GM12878 (cell line): ENCODE measurements around the gene CINP. TPM values are rescaled to one million over a fixed set of nuclear protein-coding genes. Genes with fewer than 3 reads are reported as not detected.
A peak's percentile ranks its signal among the peaks of the same experiment; 100 is the strongest.

Experiments
- ATAC-seq: fragments of 200-7000 bp; cut with Tn5 transposase; 3 replicates; pipeline ENCODE4 v1.9.1; 2020; ENCODE audit warnings: mild to moderate bottlenecking, moderate library complexity
- BruUV-seq: library from RNA; stranded (reverse); fragments of 400-500 nt; replicated peaks from 2 replicates; lab custom pipeline; 2021; lab: Mats Ljungman, UMichigan
- CTCF ChIA-PET: fragments of 300-600 bp; sonication (Branson Sonifier 250); formaldehyde crosslinking; extraction: SDS; loops from one replicate; lab custom pipeline; 2021; ENCODE audit warnings: inconsistent platforms; lab: Yijun Ruan, JAX
- POLR2A ChIA-PET: fragments of 350-600 bp; formaldehyde crosslinking; extraction: SDS; loops from one replicate; lab custom pipeline; 2021; ENCODE audit warnings: inconsistent platforms; lab: Charles Lee
- RAD21 ChIA-PET: fragments of 300-600 bp; sonication (Branson Sonifier 250); formaldehyde crosslinking; loops from one replicate; lab custom pipeline; 2023; ENCODE audit warnings: antibody characterized with exemption; ENCODE audit not compliant: unreplicated experiment; lab: Charles Lee
- SMC1A ChIA-PET: fragments of 300-600 bp; sonication (Branson Sonifier 250); formaldehyde crosslinking; loops from one replicate; lab custom pipeline; 2023; ENCODE audit not compliant: unreplicated experiment, uncharacterized antibody; lab: Charles Lee
- DNase-seq: peaks from one replicate; pipeline ENCODE4 v3.0.0-alpha.2; 2011; ENCODE audit warnings: low read depth, low spot score
- FAIRE-seq: peaks from 3 replicates; lab custom pipeline; 2011; peaks lifted over from hg19 to GRCh38; lab: Jason Lieb, UNC
- H2AFZ ChIP-seq: 2 replicates; pipeline ENCODE4 v1.6.0; 2011; ENCODE audit warnings: low read depth, low read length, control low read depth; ENCODE audit not compliant: control insufficient read depth
- H3K27ac ChIP-seq: 2 replicates; pipeline ENCODE4 v1.5.1; 2011; ENCODE audit warnings: control low read depth; ENCODE audit not compliant: control insufficient read depth, insufficient read depth
- H3K27me3 ChIP-seq, 2 experiments: replicated peaks in 1 of 2; 2 replicates each; pipeline versions ENCODE4 v1.6.0 to v1.6.1; 2011; ENCODE audit warnings: low read length in 1 of 2; ENCODE audit not compliant: control insufficient read depth in 2 of 2, insufficient read depth in 2 of 2
- H3K36me3 ChIP-seq, 2 experiments: 2 replicates each; pipeline ENCODE4 v1.5.1; 2011; ENCODE audit warnings: low read length in 1 of 2; ENCODE audit not compliant: control insufficient read depth in 2 of 2, insufficient read depth in 2 of 2
- H3K4me1 ChIP-seq: 2 replicates; pipeline ENCODE4 v1.6.1; 2011; ENCODE audit warnings: mild to moderate bottlenecking, low read length, moderate library complexity, mixed read lengths; ENCODE audit not compliant: control insufficient read depth, insufficient read depth
- H3K4me2 ChIP-seq: 2 replicates; pipeline ENCODE4 v1.6.0; 2011; ENCODE audit warnings: control low read depth; ENCODE audit not compliant: control insufficient read depth, insufficient read depth
- H3K4me3 ChIP-seq: fragments of 200-600 bp; sonication (generic); 2 replicates; pipeline ENCODE4 v1.5.1; 2016
- H3K79me2 ChIP-seq: 2 replicates; pipeline ENCODE4 v1.6.0; 2011; ENCODE audit warnings: low read length; ENCODE audit not compliant: control insufficient read depth, insufficient read depth
- H3K9ac ChIP-seq: 2 replicates; pipeline ENCODE4 v1.8.0; 2011; ENCODE audit warnings: low read length, control low read depth, mixed read lengths; ENCODE audit not compliant: control insufficient read depth, insufficient read depth
- H3K9me3 ChIP-seq: replicated peaks from 3 replicates; pipeline ENCODE4 v1.5.1; 2011; ENCODE audit warnings: mild to moderate bottlenecking, low read length; ENCODE audit not compliant: control insufficient read depth, insufficient read depth
- H4K20me1 ChIP-seq: 2 replicates; pipeline ENCODE4 v1.6.0; 2011; ENCODE audit not compliant: control insufficient read depth, insufficient read depth
- CUX1 ChIP-seq: IDR thresholded peaks from 2 replicates; pipeline ENCODE4 v1.6.1; 2012; ENCODE audit warnings: improper control_type of control experiment, low read depth, low read length; ENCODE audit not compliant: insufficient replicate concordance
- DPF2 ChIP-seq: fragments of 450-650 bp; IDR thresholded peaks from 2 replicates; pipeline ENCODE4 v1.6.1; 2017; ENCODE audit warnings: mild to moderate bottlenecking
- E4F1 ChIP-seq: fragments of 450-650 bp; IDR thresholded peaks from 2 replicates; pipeline ENCODE4 v1.6.1; 2018; ENCODE audit warnings: borderline replicate concordance, mild to moderate bottlenecking; ENCODE audit not compliant: partially characterized antibody
- IKZF1 ChIP-seq: fragments of 450-650 bp; conservative IDR thresholded peaks from 2 replicates; pipeline ENCODE4 v1.6.1; 2017; ENCODE audit warnings: antibody characterized with exemption, mild to moderate bottlenecking
- NKRF ChIP-seq: fragments of 450-650 bp; conservative IDR thresholded peaks from 2 replicates; pipeline ENCODE4 v1.6.1; 2017; ENCODE audit warnings: mild to moderate bottlenecking, moderate library complexity
- ZBTB33 ChIP-seq: fragments of 450-650 bp; IDR thresholded peaks from 2 replicates; pipeline ENCODE4 v1.6.1; 2017; ENCODE audit warnings: mild to moderate bottlenecking
- WGBS: methylation state at CpG from one replicate; pipeline ENCODE4 v1.1.6; 2016; ENCODE audit warnings: low lambda C conversion rate; ENCODE audit not compliant: insufficient replicate concordance, insufficient coverage; ENCODE audit errors: missing lambda C conversion rate; 5-methylcytosine and 5-hydroxymethylcytosine counted together
- in situ Hi-C: fragments of 300-500 bp; cut with MboI; formaldehyde crosslinking; loops from 9 replicates; pipeline ENCODE4 v1.14.3; 2018; ENCODE audit warnings: mixed read lengths
- intact Hi-C: fragments of 100-400 bp; cut with micrococcal nuclease; formaldehyde crosslinking; loops from one replicate; pipeline ENCODE4 v1.14.2; 2022; ENCODE audit not compliant: unreplicated experiment
- polyA plus RNA-seq, 11 experiments: library from polyadenylated mRNA; depleted of rRNA in 4 of 11; unstranded in 6 of 11; stranded (reverse) in 5 of 11; fragments of >200 nt; fragmentation: Nextera tagmentation in 4 of 11; fragmentation: Illumina TruSeq in 1 of 11; extraction: Ambion mirVana in 4 of 11; extraction: Trizol in 1 of 11; gene quantifications; 1 replicate in 1 of 11; 2 replicates in 10 of 11; pipeline versions ENCODE4 v1.2.1 to v1.2.3, GENCODE V29; 2011 to 2016; ENCODE audit warnings: inconsistent platforms in 2 of 11, missing spikeins in 2 of 11, low read depth in 1 of 11
- total RNA-seq, 4 experiments: library from RNA; depleted of rRNA in 3 of 4; stranded (reverse); fragments of >200 nt in 3 of 4; fragmentation: Illumina TruSeq in 1 of 4; extraction: Trizol in 1 of 4; gene quantifications; 2 replicates each; pipeline versions ENCODE4 v1.2.1 to v1.2.3, GENCODE V29; 2013 to 2021

CINP gene
- total and polyA plus RNA-seq, 10 of the 15 experiments (the other 5 are each of a cell fraction or from before 2014, with no cell fraction given), result 45.4 to 73.3 (median 52.9) TPM

- ATAC-seq (peak; percentile 34), DNase-seq (no peak), FAIRE-seq (no peak)
- ChIA-PET CTCF (interaction anchor here (0.7 to 2.3 kb wide), 3 partner anchors 46 to 437 kb away, joined by 3 to 14 read pairs (median 4); partner anchors contain the start of gene ZNF839), RAD21 (no interaction called here), POLR2A (interaction anchor here (1.0 kb wide), 1 partner anchor 44 kb away, joined by 6 read pairs; the partner anchor contains the start of gene ZNF839), SMC1A (interaction anchor here (1.6 kb wide), 1 partner anchor 13 kb away, joined by 3 read pairs; no protein-coding TSS in a partner anchor)
- H3K27me3 ChIP-seq, result no peaks in the 10 kb centered on the region
- peak overlapping the region; percentile 83 for H3K4me2 ChIP-seq
- H2AFZ ChIP-seq, result peak overlapping the region; percentile 78
- peak overlapping the region; percentile 13; the same call in 1 of the 2 replicates for H3K27ac ChIP-seq
- H3K36me3 ChIP-seq, result peaks cover 0 to 2% of the 10 kb centered on the region in 2 experiments; a peak in 2 of 4 replicates
- H3K79me2 ChIP-seq, result peaks cover 19% of the 10 kb centered on the region
- BruUV-seq, result no TSS peak
- in situ Hi-C loops (no loop called here), intact Hi-C loops (loop anchor here (2.0 kb wide), 1 partner anchor 47 kb away; no protein-coding TSS in a partner anchor)
- TF ChIP-seq DPF2 (0 out of 2 replicates have a peak, but pooled peaks have one; percentile 3), CUX1 (no peak), E4F1 (no peak), IKZF1 (peak; percentile 61; the same call in 1 of the 2 replicates), ZBTB33 (no peak), NKRF (peak; percentile 41; the same call in 1 of the 2 replicates)
- peak overlapping the region; percentile 73 for H3K4me3 ChIP-seq
- peaks cover 14% of the 10 kb centered on the region for H3K4me1 ChIP-seq
- H3K9ac ChIP-seq, result peak overlapping the region; percentile 60
- WGBS, result 8% methylated on average over 31 of the region's 53 CpGs
- no peaks in the 10 kb centered on the region for H4K20me1 ChIP-seq
- no peaks in the 10 kb centered on the region for H3K9me3 ChIP-seq
Observed at GRCh38 chr14:102363182-102363943, 673 bp upstream of the CINP start.
